Stimulated activated memory B cell treated with anti-CD40 and anti-IgM and Interleukin-4, amounts not matched to agents 10 μg/mL and 1 μg/mL and 100 μg/mL, for 72 hours (primary cell): ENCODE results near the gene LRP3.
"Not testable (repeated sequence)": the region's sequence is repeated elsewhere in the genome, so short reads cannot be mapped to it uniquely, and the experiment has no call there.

Experiments
- ATAC-seq: fragments of 150-1000 bp; cut with Tn5 transposase; 2 replicates; pipeline ENCODE4 v1.10.0; 2021
- H3K27ac Mint-ChIP-seq: one replicate; pipeline ENCODE4 v1.8.0; 2022; ENCODE audit warnings: mild to moderate bottlenecking, mixed read lengths
- H3K27me3 Mint-ChIP-seq: one replicate; pipeline ENCODE4 v1.8.0; 2022; ENCODE audit warnings: mixed read lengths
- H3K36me3 Mint-ChIP-seq: one replicate; pipeline ENCODE4 v1.8.0; 2022; ENCODE audit warnings: mixed read lengths
- H3K4me1 Mint-ChIP-seq: one replicate; pipeline ENCODE4 v1.8.0; 2022; ENCODE audit warnings: mixed read lengths
- H3K4me3 Mint-ChIP-seq: one replicate; pipeline ENCODE4 v1.8.0; 2022; ENCODE audit warnings: mild to moderate bottlenecking, moderate library complexity, mixed read lengths
- H3K9me3 Mint-ChIP-seq: one replicate; pipeline ENCODE4 v1.8.0; 2022; ENCODE audit warnings: mixed read lengths

LRP3 gene

GRCh38 chr19:33216198-33216830 is 22.2 kb downstream of the LRP3 start:
- H3K36me3 Mint-ChIP-seq, result no peaks in the 10 kb centered on the region
- no peaks in the 10 kb centered on the region for H3K9me3 Mint-ChIP-seq
- H3K27ac Mint-ChIP-seq, result no peak overlapping the region

GRCh38 chr19:33217881-33218280 is 23.8 kb downstream of the LRP3 start:
- Mint-ChIP-seq H3K27ac (no peak overlapping the region), H3K9me3 (no peaks in the 10 kb centered on the region), H3K27me3 (peaks cover 57% of the 10 kb centered on the region), H3K36me3 (no peaks in the 10 kb centered on the region), H3K4me1 (no peaks in the 10 kb centered on the region), H3K4me3 (no peak overlapping the region)
- no peak for ATAC-seq

More at GRCh38 chr19:33216198-33216830, 22.2 kb downstream of the LRP3 start:
- no peak overlapping the region for H3K4me3 Mint-ChIP-seq
- H3K27me3 Mint-ChIP-seq, result peaks cover 45% of the 10 kb centered on the region
- no peaks in the 10 kb centered on the region for H3K4me1 Mint-ChIP-seq
- no peak for ATAC-seq

- H3K27ac Mint-ChIP-seq, result no peak overlapping the region
Observed at GRCh38 chr19:33219261-33219815, 25.2 kb downstream of the LRP3 start.

GRCh38 chr19:33220115-33220514 is 26.0 kb downstream of the LRP3 start:
- no peaks in the 10 kb centered on the region for H3K9me3 Mint-ChIP-seq
- H3K27ac Mint-ChIP-seq, result no peak overlapping the region
- no peaks in the 10 kb centered on the region for H3K36me3 Mint-ChIP-seq
- no peak for ATAC-seq
- no peaks in the 10 kb centered on the region for H3K4me1 Mint-ChIP-seq
- peaks cover 70% of the 10 kb centered on the region for H3K27me3 Mint-ChIP-seq
- no peak overlapping the region for H3K4me3 Mint-ChIP-seq

More at GRCh38 chr19:33219261-33219815, 25.2 kb downstream of the LRP3 start:
- Mint-ChIP-seq H3K27me3 (peaks cover 67% of the 10 kb centered on the region), H3K4me1 (no peaks in the 10 kb centered on the region), H3K9me3 (no peaks in the 10 kb centered on the region), H3K4me3 (no peak overlapping the region), H3K36me3 (no peaks in the 10 kb centered on the region)
- no peak for ATAC-seq

GRCh38 chr19:33220735-33221134 is 26.6 kb downstream of the LRP3 start:
- no peaks in the 10 kb centered on the region for H3K36me3 Mint-ChIP-seq
- H3K4me3 Mint-ChIP-seq, result no peak overlapping the region
- no peaks in the 10 kb centered on the region for H3K9me3 Mint-ChIP-seq
- no peak overlapping the region for H3K27ac Mint-ChIP-seq
- H3K4me1 Mint-ChIP-seq, result no peaks in the 10 kb centered on the region
- peaks cover 72% of the 10 kb centered on the region for H3K27me3 Mint-ChIP-seq
- ATAC-seq, result no peak

GRCh38 chr19:33221638-33222037 is 27.5 kb downstream of the LRP3 start:
- Mint-ChIP-seq H3K36me3 (no peaks in the 10 kb centered on the region), H3K4me1 (peaks cover 8% of the 10 kb centered on the region), H3K4me3 (no peak overlapping the region), H3K9me3 (no peaks in the 10 kb centered on the region), H3K27ac (no peak overlapping the region), H3K27me3 (peaks cover 74% of the 10 kb centered on the region)
- ATAC-seq, result no peak

- not testable (repeated sequence) for H3K27ac Mint-ChIP-seq, H3K9me3 Mint-ChIP-seq, H3K4me1 Mint-ChIP-seq, H3K36me3 Mint-ChIP-seq, H3K4me3 Mint-ChIP-seq, ATAC-seq
- peaks cover 78% of the 10 kb centered on the region for H3K27me3 Mint-ChIP-seq
Observed at GRCh38 chr19:33222255-33222654, 28.1 kb downstream of the LRP3 start.

- Mint-ChIP-seq H3K4me1 (peaks cover 8% of the 10 kb centered on the region), H3K27me3 (peaks cover 83% of the 10 kb centered on the region), H3K27ac (no peak overlapping the region), H3K4me3 (no peak overlapping the region), H3K9me3 (peaks cover 14% of the 10 kb centered on the region), H3K36me3 (no peaks in the 10 kb centered on the region)
- no peak for ATAC-seq
Observed at GRCh38 chr19:33224694-33225457, 30.7 kb downstream of the LRP3 start.

- Mint-ChIP-seq H3K27ac (no peak within 1 kb of the TSS), H3K4me3 (peak within 1 kb of the TSS; percentile 14), H3K9me3 (peaks cover 14% of the 10 kb centered on the region), H3K27me3 (peaks cover 80% of the 10 kb centered on the region), H3K36me3 (no peaks in the 10 kb centered on the region), H3K4me1 (peaks cover 8% of the 10 kb centered on the region)
- ATAC-seq, result no peak
Observed at GRCh38 chr19:33225458-33225926, 31.4 kb downstream of the LRP3 start, which contains the start of gene SLC7A10. SLC7A10 (minus strand) TSS chr19:33225850; CDS start chr19:33225703, 147 bp downstream.

- H3K27me3 Mint-ChIP-seq, result peaks cover 74% of the 10 kb centered on the region
Observed at GRCh38 chr19:33226550-33227241, 32.6 kb downstream of the LRP3 start.

GRCh38 chr19:33227242-33227650 is 33.1 kb downstream of the LRP3 start:
- H3K9me3 Mint-ChIP-seq, result peaks cover 17% of the 10 kb centered on the region
- no peak overlapping the region for H3K27ac Mint-ChIP-seq
- peaks cover 73% of the 10 kb centered on the region for H3K27me3 Mint-ChIP-seq
- peaks cover 8% of the 10 kb centered on the region for H3K4me1 Mint-ChIP-seq
- no peaks in the 10 kb centered on the region for H3K36me3 Mint-ChIP-seq
- no peak overlapping the region for H3K4me3 Mint-ChIP-seq
- ATAC-seq, result no peak

More at GRCh38 chr19:33226550-33227241, 32.6 kb downstream of the LRP3 start:
- H3K36me3 Mint-ChIP-seq, result no peaks in the 10 kb centered on the region
- peak overlapping the region; percentile 14 for H3K4me3 Mint-ChIP-seq
- H3K4me1 Mint-ChIP-seq, result peaks cover 8% of the 10 kb centered on the region
- H3K9me3 Mint-ChIP-seq, result peaks cover 17% of the 10 kb centered on the region
- H3K27ac Mint-ChIP-seq, result no peak overlapping the region
- ATAC-seq, result no peak

GRCh38 chr19:33227870-33228599 is 33.9 kb downstream of the LRP3 start:
- H3K27ac Mint-ChIP-seq, result no peak overlapping the region
- no peak overlapping the region for H3K4me3 Mint-ChIP-seq
- H3K36me3 Mint-ChIP-seq, result no peaks in the 10 kb centered on the region
- H3K4me1 Mint-ChIP-seq, result peaks cover 8% of the 10 kb centered on the region
- H3K9me3 Mint-ChIP-seq, result peaks cover 17% of the 10 kb centered on the region
- H3K27me3 Mint-ChIP-seq, result peaks cover 65% of the 10 kb centered on the region
- ATAC-seq, result no peak

GRCh38 chr19:33229962-33230361 is 35.8 kb downstream of the LRP3 start:
- peaks cover 17% of the 10 kb centered on the region for H3K9me3 Mint-ChIP-seq
- peaks cover 49% of the 10 kb centered on the region for H3K27me3 Mint-ChIP-seq
- ATAC-seq, result no peak
- H3K4me3 Mint-ChIP-seq, result no peak overlapping the region
- peaks cover 8% of the 10 kb centered on the region for H3K4me1 Mint-ChIP-seq
- no peaks in the 10 kb centered on the region for H3K36me3 Mint-ChIP-seq
- H3K27ac Mint-ChIP-seq, result no peak overlapping the region

GRCh38 chr19:33231511-33231910 is 37.4 kb downstream of the LRP3 start:
- Mint-ChIP-seq H3K27ac (no peak overlapping the region), H3K4me1 (peaks cover 9% of the 10 kb centered on the region), H3K36me3 (no peaks in the 10 kb centered on the region), H3K9me3 (peaks cover 17% of the 10 kb centered on the region), H3K4me3 (no peak overlapping the region), H3K27me3 (peaks cover 44% of the 10 kb centered on the region)
- no peak for ATAC-seq
